Right atrium auricular region (tissue), 2 donors: Measurements from ENCODE around the gene EXOC4. TPM values are rescaled to one million over a fixed set of nuclear protein-coding genes. Genes with fewer than 3 reads are reported as not detected.

Source experiments
- DNase-seq: peaks from one replicate; pipeline ENCODE4 v3.0.0-alpha.2; 2019; ENCODE audit warnings: low spot score
- H3K27ac ChIP-seq, 2 donors: fragments of 200-600 bp; sonication (generic); 1 replicate in 1 of 2; 2 replicates in 1 of 2; pipeline ENCODE4 v1.5.1; 2016 to 2019
- H3K27me3 ChIP-seq, 2 donors: fragments of 200-600 bp; sonication (generic); one replicate each; pipeline versions ENCODE4 v1.5.1 to v1.6.0; 2017 to 2019
- H3K36me3 ChIP-seq: fragments of 200-600 bp; sonication (generic); one replicate; pipeline ENCODE4 v1.5.1; 2016
- H3K4me1 ChIP-seq, 2 donors: fragments of 200-600 bp; sonication (generic); one replicate each; pipeline versions ENCODE4 v1.5.1 to v1.6.0; 2017 to 2019
- H3K4me3 ChIP-seq, 2 donors: fragments of 200-600 bp; sonication (generic); 1 replicate in 1 of 2; 2 replicates in 1 of 2; pipeline ENCODE4 v1.5.1; 2017 to 2019; ENCODE audit warnings: mild to moderate bottlenecking in 1 of 2, moderate library complexity in 1 of 2
- H3K9me3 ChIP-seq, 2 donors: fragments of 200-600 bp; sonication (generic); one replicate each; pipeline ENCODE4 v1.5.1; 2019
- CTCF ChIP-seq, 2 donors: fragments of 200-600 bp; sonication (generic); IDR thresholded peaks; one replicate each; pipeline ENCODE4 v1.5.1; 2019; ENCODE audit warnings: antibody characterized with exemption in 2 of 2
- total RNA-seq, 2 donors: library from RNA; depleted of rRNA; stranded (reverse); fragments of >200 nt; gene quantifications; one replicate each; pipeline ENCODE4 v1.1.0, GENCODE V29; 2016

EXOC4 gene
- total RNA-seq, 2 donors from 2014 or later = 24.7 to 30.6 TPM

- no peaks in the 10 kb centered on the region for H3K36me3 ChIP-seq
- no peak for TF ChIP-seq CTCF (IDR thresholded peaks at IDR 0.05)
- no peak overlapping the region for H3K27ac ChIP-seq
Measured at GRCh38 chr7:134089446-134089845, 836.6 kb downstream of the EXOC4 start.

GRCh38 chr7:134098072-134098471 lies 845.2 kb downstream of the EXOC4 start:
- Histone ChIP-seq H3K27ac (no peak overlapping the region), H3K9me3 (no peaks in the 10 kb centered on the region), H3K4me1 (no peaks in the 10 kb centered on the region), H3K36me3 (no peaks in the 10 kb centered on the region), H3K4me3 (no peak overlapping the region), H3K27me3 (no peaks in the 10 kb centered on the region)
- DNase-seq = no peak
- no peak for TF ChIP-seq CTCF (IDR thresholded peaks at IDR 0.05)

More at GRCh38 chr7:134089446-134089845, 836.6 kb downstream of the EXOC4 start:
- no peaks in the 10 kb centered on the region for H3K4me1 ChIP-seq
- no peak for DNase-seq
- peaks cover 0 to 24% of the 10 kb centered on the region in 2 donors for H3K9me3 ChIP-seq
- H3K27me3 ChIP-seq = no peaks in the 10 kb centered on the region
- no peak overlapping the region for H3K4me3 ChIP-seq

GRCh38 chr7:134101716-134102115 lies 848.8 kb downstream of the EXOC4 start:
- Histone ChIP-seq H3K36me3 (no peaks in the 10 kb centered on the region), H3K27ac (no peak overlapping the region), H3K4me3 (no peak overlapping the region), H3K27me3 (no peaks in the 10 kb centered on the region), H3K9me3 (no peaks in the 10 kb centered on the region), H3K4me1 (no peaks in the 10 kb centered on the region)
- no peak for TF ChIP-seq CTCF (IDR thresholded peaks at IDR 0.05)
- DNase-seq = no peak

- no peaks in the 10 kb centered on the region for H3K4me1 ChIP-seq
- no peak overlapping the region for H3K27ac ChIP-seq
- H3K4me3 ChIP-seq = no peak overlapping the region
- TF ChIP-seq CTCF (IDR thresholded peaks at IDR 0.05) = no peak
- no peaks in the 10 kb centered on the region for H3K9me3 ChIP-seq
- H3K27me3 ChIP-seq = no peaks in the 10 kb centered on the region
- H3K36me3 ChIP-seq = no peaks in the 10 kb centered on the region
- no peak for DNase-seq
Measured at GRCh38 chr7:134104166-134104565, 851.3 kb downstream of the EXOC4 start.

- H3K36me3 ChIP-seq = no peaks in the 10 kb centered on the region
- no peaks in the 10 kb centered on the region for H3K9me3 ChIP-seq
- no peak for DNase-seq
- no peaks in the 10 kb centered on the region for H3K27me3 ChIP-seq
- TF ChIP-seq CTCF (IDR thresholded peaks at IDR 0.05) = no peak
- H3K27ac ChIP-seq = no peak overlapping the region
- no peaks in the 10 kb centered on the region for H3K4me1 ChIP-seq
- H3K4me3 ChIP-seq = no peak overlapping the region
Measured at GRCh38 chr7:134105841-134106240, 853.0 kb downstream of the EXOC4 start.

- Histone ChIP-seq H3K27me3 (no peaks in the 10 kb centered on the region), H3K27ac (no peak overlapping the region), H3K4me3 (no peak overlapping the region), H3K9me3 (no peaks in the 10 kb centered on the region), H3K36me3 (no peaks in the 10 kb centered on the region), H3K4me1 (no peaks in the 10 kb centered on the region)
- TF ChIP-seq CTCF (IDR thresholded peaks at IDR 0.05) = no peak
- DNase-seq = no peak
Measured at GRCh38 chr7:134108802-134109201, 855.9 kb downstream of the EXOC4 start.
